T follicular helper cell (primary cell): ENCODE results near the gene LRP1B.

Experiments used
- DNase-seq: peaks from one replicate; pipeline ENCODE4 v3.0.0-alpha.2; 2020; ENCODE audit warnings: low read depth

Gene LRP1B

GRCh38 chr2:141666191-141666590 lies 464.6 kb downstream of the LRP1B start:
- DNase-seq, result no peak

- DNase-seq, result no peak
Observed at GRCh38 chr2:141660232-141660631, 470.6 kb downstream of the LRP1B start.

GRCh38 chr2:141654311-141654710 lies 476.5 kb downstream of the LRP1B start:
- DNase-seq, result no peak

- DNase-seq, result no peak
Observed at GRCh38 chr2:141653184-141653583, 477.6 kb downstream of the LRP1B start.

GRCh38 chr2:141652308-141652707 lies 478.5 kb downstream of the LRP1B start:
- no peak for DNase-seq

DNA sequence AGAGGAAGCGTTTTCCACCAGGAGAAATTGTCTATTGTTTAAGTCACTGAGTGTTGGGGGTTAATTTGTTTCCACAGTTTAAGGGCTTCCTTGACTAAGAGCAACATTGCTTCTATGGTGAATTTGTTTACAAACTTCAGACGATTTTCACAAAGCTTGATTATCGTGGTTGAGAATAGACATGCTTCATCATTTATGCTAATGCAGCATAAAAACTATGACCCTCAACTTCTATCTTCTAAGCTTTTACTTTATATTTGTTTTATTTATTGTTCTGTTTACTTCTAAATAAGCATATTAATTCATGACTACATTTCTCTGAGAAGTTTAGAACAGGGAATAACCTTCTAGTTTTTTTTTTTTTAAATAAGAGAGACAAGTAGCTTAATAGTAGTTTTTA lies 483.5 kb downstream of the LRP1B start:
- no peak for DNase-seq

DNA sequence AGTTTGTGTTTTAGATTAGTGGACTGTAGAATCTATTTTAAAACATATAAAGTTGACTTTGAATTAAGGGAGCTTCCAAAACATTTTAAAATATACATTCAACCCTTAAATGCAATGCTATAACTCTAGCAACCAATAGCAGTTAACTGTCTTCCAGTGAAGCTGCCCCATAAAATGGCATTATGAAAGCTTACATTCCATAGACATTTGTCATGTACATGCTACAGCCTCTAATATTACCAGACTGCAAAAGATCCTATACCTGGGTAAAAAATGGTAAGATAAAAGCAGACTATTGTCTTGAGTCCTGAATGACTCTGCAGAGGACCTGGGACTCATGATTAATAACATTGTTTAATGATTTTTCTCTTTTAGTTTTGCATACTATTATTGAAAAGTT lies 489.4 kb downstream of the LRP1B start:
- no peak for DNase-seq

DNA sequence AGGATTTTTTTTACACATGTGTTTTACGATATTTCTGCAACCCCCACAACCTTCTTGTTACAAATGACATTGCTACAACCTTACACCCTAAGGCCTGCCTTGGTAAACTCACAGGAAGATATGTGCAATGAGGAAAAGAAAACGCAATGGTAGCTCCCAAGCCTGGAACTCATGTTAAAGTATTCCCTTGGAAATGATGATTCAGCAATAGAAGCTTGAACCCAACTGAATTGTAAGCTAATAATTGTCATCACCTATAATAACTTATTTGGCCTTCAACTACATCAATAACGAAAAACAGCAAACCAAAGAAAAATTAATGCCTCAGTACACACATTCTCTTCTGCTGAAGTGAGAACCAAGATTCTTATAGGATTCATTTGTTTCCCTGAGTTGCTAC lies 491.0 kb downstream of the LRP1B start:
- DNase-seq, result no peak

- no peak for DNase-seq
Observed at GRCh38 chr2:141633132-141633531, 497.7 kb downstream of the LRP1B start.

DNA sequence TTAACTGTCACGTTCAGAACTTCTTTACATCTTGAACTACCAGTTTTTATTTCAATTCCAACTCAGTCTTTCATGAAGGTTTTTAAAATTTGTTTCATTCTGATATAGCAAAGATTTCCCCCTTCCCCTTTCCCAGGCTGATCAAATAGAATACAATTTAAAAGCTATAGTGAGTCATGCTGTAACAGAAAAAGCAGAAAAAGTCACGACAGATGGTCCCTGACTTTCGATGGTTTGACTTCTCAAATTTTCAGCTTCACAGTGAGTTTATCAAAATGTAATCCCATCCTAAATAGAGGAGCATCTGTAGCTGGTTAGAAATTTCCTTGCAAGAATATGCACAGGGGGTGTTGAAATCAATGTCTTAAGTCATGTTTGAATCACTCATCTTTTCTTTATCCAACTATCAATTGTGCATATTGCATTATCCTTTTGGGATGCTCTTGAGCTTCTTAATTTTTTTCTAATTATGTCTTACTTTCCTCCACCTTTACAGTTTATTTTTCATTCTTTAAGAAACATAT lies 500.3 kb downstream of the LRP1B start:
- DNase-seq, result no peak

- no peak for DNase-seq
Observed at GRCh38 chr2:141620372-141620771, 510.4 kb downstream of the LRP1B start.

DNA sequence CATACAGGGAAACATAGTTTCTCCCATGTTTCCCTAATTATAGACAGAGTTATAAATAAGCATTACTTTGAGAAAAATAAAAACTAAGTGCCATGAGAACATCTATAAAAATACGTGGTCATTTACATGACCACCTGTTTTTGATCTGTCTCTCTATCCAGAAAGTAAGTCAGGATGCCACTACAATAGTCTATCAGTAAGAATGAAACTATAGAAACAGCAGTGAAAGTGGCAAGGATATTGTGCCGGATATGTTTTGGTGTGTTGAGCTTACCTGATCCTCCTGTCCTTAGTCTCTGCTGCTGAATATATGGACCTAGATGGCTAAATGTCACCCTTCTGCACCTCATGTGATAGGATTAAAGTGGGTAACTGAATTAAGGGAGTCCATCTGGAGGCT lies 512.4 kb downstream of the LRP1B start:
- no peak for DNase-seq

GRCh38 chr2:141611981-141612380 lies 518.8 kb downstream of the LRP1B start:
- DNase-seq, result no peak

- no peak for DNase-seq
Observed at GRCh38 chr2:141611176-141611571, 519.6 kb downstream of the LRP1B start.

DNA sequence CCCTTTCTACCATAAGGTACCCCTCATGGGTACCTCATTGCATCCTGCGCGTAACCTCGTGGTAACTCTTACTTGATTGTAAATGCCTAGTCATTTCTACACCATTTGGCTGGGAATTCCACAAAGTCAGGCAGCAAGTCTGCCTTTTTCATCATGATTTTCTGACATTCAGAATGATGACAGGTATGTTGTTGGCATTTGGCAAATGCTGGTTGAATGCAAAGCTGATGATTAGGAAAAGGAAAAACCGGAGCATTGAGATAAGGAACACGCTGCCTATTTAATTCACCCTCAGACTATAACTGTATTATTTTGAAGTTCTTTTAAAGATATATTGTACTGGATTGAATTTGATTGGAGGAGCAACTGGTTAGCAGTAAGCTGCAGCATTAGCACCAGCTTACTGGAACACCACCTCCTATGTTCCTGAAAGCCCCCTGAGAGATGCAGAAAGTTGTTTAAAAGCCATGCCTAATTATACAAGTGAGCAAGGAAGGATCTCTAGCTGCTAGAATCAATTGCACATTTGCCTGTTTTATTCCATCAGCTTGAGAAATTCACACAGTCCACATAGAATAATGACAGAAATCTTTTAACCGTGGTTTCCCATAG lies 520.1 kb downstream of the LRP1B start:
- no peak for DNase-seq

- no peak for DNase-seq
Observed at GRCh38 chr2:141605163-141605562, 525.7 kb downstream of the LRP1B start.

DNA sequence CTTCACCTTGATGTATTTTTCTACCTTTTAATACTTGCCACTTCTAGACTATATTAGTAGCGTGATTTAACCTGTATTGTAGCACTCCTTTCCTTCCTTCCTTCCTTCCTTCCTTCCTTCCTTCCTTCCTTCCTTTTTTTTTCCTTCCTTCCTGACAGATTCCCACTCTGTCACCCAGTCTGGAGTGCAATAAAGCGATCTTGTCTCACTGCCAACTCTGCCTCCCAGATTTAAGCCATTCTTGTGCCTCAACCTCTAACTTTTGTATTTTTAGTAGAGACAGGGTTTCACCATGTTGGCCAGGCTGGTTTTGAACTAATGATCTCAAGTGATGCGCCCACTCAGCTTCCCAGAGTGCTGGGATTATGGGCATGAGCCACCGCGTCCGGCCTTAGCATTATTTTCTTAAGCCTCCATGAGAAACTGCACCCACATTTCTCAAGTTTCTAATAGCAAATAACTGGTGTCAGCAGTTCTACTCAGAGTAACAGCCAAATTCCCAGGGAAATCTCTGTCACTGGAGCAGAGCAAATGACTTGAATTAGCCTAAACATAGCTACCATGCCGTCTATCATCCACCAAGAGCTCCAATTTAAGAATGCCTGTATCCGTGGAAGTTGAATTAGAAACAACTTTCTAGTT lies 529.2 kb downstream of the LRP1B start:
- DNase-seq, result no peak

DNA sequence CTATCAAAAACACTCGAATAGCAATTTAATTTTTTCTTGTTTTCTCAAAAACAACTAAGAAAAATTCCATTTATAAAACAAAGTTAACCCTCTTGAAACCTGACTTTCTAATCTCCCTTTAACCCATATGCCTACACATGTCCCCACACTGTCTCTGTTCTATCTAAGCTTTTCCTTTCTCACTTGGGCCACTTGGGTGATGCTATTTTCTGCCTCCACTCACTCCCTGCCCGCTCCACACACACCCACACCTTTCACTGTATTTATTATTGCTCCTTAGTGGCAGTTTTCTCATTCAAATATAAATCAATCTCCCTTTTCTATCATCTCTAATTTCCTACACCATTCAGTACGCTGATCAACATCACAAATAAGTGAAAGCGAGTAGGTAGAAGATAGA lies 531.1 kb downstream of the LRP1B start:
- no peak for DNase-seq

- DNase-seq, result no peak
Observed at GRCh38 chr2:141598982-141599381, 531.8 kb downstream of the LRP1B start.

- no peak for DNase-seq
Observed at GRCh38 chr2:141595316-141595920, 535.4 kb downstream of the LRP1B start.

DNA sequence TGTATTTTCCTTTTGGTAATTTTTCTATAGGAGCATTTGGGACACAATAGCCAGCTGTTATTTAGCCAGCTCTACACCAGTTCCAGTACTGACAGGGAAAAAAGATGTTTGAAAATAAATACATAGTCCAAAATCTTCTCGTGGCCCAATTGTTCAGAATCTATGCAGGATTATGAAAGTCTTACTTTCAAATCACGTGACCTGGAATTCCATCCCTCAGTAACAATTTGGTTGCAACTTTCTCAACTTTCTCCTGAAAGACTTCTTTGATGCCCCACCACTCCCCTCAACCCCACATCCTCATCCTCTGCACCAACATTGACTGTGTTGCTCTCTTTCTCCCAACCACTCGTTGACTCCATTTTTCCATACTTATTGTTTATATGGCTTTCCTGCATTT lies 539.0 kb downstream of the LRP1B start:
- DNase-seq, result no peak

DNA sequence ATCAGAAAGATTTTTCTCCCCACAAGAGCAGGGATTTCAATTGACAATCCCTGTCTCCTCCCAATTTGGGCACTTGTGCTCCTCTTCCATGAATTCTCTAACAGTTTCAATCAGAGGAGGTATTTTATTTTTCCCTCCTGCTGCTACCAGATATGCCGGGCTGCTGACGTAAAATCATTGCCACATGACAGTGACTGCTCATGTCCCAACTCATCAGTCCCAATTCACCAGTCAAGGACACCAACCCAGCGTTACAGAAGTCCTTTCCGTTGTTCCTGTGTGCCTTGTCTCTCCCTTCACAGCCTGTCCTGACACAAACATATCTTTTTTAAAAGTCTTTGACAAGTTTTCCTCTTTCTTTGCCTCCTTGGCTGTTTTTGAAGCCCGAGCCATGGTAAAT lies 540.2 kb downstream of the LRP1B start:
- no peak for DNase-seq

GRCh38 chr2:141589314-141589713 lies 541.5 kb downstream of the LRP1B start:
- DNase-seq, result no peak
